OCI-LY7 (cell line): ENCODE data around the gene EPAS1.

ENCODE experiments used
- CTCF ChIP-seq: fragments of 200-600 bp; sonication (generic); conservative IDR thresholded peaks from 2 replicates; pipeline ENCODE4 v1.5.1; 2014; ENCODE audit warnings: mild to moderate bottlenecking, antibody characterized with exemption, low read length, moderate library complexity, mixed read lengths
- EZH2phosphoT487 ChIP-seq: fragments of 200-600 bp; sonication (generic); IDR thresholded peaks from 2 replicates; pipeline ENCODE4 v1.6.1; 2018; ENCODE audit warnings: low read depth, borderline replicate concordance, mild to moderate bottlenecking, mixed run types, antibody characterized with exemption, low read length, moderate library complexity, mixed read lengths

GRCh38 chr2:46283693-46284092 is 13.5 kb upstream of the EPAS1 start:
- TF ChIP-seq CTCF (no peak), EZH2phosphoT487 (no peak)
